GM21360 (cell line): ENCODE results near the gene CD302.
"Not testable (repeated sequence)": the region's sequence is repeated elsewhere in the genome, so short reads cannot be mapped to it uniquely, and the experiment has no call there.

Experiments used
- ATAC-seq: cut with Tn5 transposase; IDR thresholded peaks from one replicate; pipeline ENCODE4 v1.9.1; 2021; ENCODE audit warnings: mild to moderate bottlenecking, moderate library complexity; ENCODE audit not compliant: unreplicated experiment

Gene CD302

GRCh38 chr2:159755788-159756187, 42.2 kb downstream of the CD302 start:
- no peak for ATAC-seq

GRCh38 chr2:159755014-159755413, 43.0 kb downstream of the CD302 start:
- ATAC-seq = no peak

DNA sequence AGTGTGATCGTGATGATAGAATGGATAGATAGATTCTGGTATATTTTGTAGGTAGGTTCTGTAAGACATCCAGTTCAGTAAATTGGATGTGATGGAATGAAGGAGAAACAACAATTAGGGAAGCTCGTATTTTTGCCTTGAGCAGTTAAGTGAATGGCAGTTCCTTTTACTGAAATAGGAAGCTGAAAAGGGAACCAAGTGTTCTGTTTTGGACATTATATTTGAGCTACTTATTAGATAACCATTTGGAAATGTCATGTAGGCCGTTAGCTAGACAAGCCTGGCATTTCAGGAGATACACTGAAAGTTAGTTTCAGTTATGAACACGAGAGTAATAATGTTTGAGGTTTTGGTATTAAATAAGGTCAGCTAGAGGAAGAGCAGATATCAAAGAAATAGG, 44.2 kb downstream of the CD302 start:
- ATAC-seq = no peak

- no peak for ATAC-seq
Observed at GRCh38 chr2:159750873-159751272, 47.1 kb downstream of the CD302 start.

GRCh38 chr2:159748089-159748488, 49.9 kb downstream of the CD302 start:
- no peak for ATAC-seq

DNA sequence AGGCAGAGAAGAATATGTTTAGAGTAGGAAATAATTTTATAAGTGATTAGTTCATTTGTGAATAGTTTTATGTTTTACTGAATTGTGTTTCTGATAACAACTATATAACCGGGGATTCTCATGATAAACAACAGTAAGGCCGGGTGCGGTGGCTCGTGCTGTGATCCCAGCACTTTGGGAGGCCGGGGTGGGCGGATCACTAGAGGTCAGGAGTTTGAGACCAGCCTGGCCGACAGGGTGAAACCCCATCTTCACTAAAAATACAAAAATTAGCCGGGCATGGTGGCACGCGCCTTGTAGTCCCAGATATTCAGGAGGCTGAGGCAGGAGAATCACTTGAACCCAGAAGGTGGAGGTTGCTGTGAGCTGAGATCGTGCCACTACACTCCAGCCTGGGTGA, 52.8 kb downstream of the CD302 start:
- not testable (repeated sequence) for ATAC-seq

GRCh38 chr2:159744363-159744762, 53.6 kb downstream of the CD302 start:
- no peak for ATAC-seq

GRCh38 chr2:159742846-159743245, 55.2 kb downstream of the CD302 start:
- ATAC-seq = no peak

DNA sequence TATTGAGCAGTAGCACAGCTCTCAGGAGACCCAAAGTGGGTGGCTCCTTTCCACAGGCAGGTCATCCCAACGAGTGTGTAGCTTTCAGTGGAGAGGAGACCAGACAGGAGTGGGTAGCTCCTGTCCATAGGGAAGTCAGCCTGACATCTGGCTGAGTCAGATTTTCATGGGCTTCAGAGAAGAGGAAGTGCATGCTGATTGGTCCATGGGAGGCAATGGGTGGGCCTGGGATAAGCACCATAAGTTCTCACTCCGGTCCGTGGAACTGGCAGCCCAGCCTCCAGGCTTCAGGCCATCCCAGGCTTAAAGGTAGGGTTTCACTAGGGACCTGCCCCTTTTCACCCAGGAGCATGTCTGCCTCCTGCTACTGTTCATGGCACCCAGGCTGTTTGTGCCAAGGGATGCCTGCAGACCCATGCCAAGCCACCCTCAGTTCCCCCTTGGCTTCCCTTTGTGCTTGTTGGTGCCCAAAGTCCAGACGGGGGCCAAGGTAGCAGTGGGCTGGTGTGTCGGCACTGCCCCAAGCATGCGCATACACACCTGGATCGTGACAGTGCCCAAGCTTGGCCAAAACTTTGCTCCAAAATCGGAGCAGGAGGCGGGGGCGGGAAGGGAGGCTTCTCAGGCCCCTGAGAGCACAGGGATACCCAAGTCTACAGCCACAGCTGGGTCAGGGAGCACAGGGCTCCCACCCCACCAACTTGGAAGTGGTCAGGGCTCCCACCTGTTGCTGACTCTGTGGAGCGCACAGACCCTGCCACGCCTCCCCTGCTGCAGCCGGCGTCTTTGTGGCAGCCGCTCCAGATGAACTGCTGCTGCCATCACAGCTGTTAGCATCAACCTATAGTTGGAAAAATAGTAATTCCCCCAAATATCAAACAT, 59.3 kb downstream of the CD302 start:
- no peak for ATAC-seq

DNA sequence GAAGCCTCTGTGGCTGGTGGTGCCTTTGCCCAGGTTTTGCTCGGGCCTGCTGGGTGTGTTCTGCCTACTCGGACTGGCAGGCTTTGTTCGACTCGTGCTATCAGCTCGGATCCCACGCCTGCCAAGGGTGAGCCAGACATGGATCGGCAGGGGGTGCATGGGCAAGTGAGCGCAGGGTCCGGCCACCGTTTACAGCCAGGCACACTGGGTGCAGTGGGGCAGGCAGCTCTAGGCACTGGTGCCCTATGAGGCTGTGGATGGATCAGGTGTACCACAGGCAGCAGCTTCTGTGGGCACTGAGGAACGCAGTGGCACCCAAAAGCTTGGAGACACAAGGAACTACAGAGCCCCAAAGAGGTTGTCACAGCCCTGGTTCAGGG, 60.1 kb downstream of the CD302 start:
- no peak for ATAC-seq

- ATAC-seq = no peak
Observed at GRCh38 chr2:159737292-159737916, 60.6 kb downstream of the CD302 start.

DNA sequence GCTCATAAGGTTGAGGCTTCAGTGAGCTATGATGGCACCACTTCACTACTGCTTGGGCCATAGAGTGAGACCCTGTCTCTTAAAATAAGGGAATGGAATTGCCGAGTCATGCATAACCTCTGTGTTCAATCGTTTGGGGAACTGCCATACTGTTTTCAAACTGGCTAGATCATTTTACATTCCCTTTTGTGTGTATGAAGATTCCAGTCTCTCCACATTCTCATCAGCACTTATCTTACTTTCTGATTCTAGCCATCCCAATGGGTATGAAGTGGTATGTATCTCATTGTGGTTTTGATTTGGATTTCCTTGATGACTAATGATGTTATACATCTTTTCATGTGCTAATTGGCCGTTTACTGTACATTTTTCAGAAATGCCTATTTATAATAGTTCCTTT, 62.0 kb downstream of the CD302 start:
- ATAC-seq = no peak

DNA sequence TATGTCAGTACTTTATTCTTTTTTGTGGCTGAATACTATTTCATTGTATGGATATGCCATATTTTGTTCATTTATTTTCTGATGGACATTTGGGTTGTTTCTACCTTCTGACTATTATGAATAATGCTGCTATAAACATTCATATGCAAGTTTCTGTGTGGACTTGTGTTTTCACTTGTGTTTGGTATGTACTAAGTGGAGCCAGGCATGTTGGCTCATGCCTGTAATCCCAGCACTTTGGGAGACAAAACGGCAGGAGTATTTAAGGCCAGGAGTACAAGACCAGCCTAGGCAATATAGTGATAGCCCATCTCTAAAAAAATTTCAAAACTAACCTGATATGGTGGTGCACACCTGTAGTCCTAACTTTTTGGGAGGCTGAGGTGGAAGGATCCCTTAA, 62.4 kb downstream of the CD302 start:
- no peak for ATAC-seq

GRCh38 chr2:159728629-159729028, 69.4 kb downstream of the CD302 start:
- no peak for ATAC-seq

DNA sequence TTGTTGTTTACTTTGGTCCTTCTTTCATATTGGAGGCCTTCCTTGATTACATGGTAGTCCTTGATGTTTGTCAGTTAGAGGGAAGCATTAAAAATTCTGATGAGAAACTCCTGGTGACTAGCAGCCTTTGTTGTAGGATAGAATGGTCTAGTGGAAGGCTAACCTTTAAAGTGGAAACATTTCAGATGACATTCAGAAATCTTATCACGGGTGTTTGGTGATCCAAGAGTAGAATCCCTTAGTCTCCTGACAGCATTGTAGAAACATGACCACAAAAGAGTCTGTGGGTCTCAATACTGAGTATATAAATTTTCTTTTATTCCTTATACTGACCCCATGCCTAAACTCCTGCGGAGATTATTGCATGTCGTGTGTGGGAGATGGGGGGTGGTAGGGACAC, 72.3 kb downstream of the CD302 start:
- no peak for ATAC-seq

- ATAC-seq = not testable (repeated sequence)
Observed at GRCh38 chr2:159724795-159725572, 73.0 kb downstream of the CD302 start.

GRCh38 chr2:159722580-159722979, 75.4 kb downstream of the CD302 start:
- ATAC-seq = no peak

DNA sequence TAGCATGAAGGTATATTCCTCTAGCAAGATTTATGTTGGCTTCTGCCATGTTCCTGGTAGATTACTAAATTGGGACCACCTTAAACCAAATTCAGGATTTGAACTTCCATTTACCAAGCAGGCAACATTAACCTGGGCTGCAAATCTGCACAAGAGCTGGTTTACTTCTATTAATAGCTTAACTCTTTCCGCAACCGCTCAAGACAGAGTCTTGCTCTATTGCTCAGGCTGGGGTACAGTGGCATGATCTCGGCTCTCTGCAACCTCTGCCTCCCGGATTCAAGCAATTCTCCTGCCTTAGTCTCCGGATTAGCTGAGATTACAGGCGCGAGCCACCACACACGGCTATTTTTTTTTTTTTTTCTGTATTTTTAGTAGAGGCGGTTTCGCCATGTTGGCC, 77.3 kb downstream of the CD302 start:
- no peak for ATAC-seq
